ENCODE data around the gene PAF1.

Gene PAF1

DNA sequence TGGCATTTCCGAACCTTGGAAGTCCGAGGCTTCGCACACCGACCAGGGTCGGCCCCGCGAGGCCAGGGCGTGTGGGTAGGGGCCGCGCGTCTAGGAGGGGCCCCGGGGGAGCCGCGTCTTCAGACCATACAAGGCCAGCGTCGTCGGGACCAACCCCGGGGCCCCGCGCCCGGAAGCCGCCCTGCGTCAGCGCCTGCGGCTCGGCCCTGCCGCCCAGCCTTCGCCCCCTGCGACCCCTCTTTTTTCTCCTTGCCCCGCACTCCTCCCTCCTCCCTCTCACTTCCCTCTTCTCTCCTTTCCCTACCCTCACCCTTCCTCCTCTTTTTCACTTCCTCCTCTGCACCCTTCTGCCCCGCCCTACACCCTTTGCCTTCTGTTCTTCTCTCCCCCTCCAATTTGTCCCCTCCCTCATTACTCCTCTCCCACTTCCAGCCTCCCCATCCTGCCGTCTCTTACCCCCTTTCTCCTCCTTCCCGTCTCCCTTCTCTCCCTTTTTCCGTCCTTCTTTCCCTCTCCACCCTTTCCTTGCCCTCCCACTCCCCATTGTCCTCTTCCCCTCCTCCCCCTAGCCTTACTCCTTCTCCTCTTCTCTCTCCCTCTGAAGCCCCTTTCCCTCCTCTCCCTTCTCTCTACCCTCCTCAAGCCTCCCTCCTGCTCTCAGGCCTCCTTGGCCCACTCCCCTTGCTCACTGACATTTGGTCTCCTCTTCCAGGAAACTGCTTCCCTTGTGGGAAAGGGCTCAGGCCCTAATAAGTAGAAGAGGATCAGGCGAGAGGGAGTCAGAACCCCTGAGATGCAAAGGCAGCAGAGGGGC is 19.3 kb upstream of the PAF1 start:
- WGBS (ENCODE audit: insufficient coverage, insufficient read length), result 100% methylated on average over 1 of the region's 35 CpGs
- no peak for DNase-seq (ENCODE audit: low read depth, low spot score)
- H3K27ac ChIP-seq (ENCODE audit: low read length), result no peak overlapping the region
- H3K36me3 ChIP-seq (ENCODE audit: control insufficient read depth, insufficient read depth, low read length), result no peaks in the 10 kb centered on the region
- peaks cover 16% of the 10 kb centered on the region for H3K4me1 ChIP-seq (ENCODE audit: control insufficient read depth, insufficient read depth, low read length)
- no peaks in the 10 kb centered on the region for H3K9me3 ChIP-seq (ENCODE audit: control insufficient read depth, insufficient read depth, low read length)
- H3K4me3 ChIP-seq (ENCODE audit: low read length), result peak overlapping the region; percentile 62
- no peaks in the 10 kb centered on the region for H3K27me3 ChIP-seq (ENCODE audit: control insufficient read depth, insufficient read depth, low read length)

DNA sequence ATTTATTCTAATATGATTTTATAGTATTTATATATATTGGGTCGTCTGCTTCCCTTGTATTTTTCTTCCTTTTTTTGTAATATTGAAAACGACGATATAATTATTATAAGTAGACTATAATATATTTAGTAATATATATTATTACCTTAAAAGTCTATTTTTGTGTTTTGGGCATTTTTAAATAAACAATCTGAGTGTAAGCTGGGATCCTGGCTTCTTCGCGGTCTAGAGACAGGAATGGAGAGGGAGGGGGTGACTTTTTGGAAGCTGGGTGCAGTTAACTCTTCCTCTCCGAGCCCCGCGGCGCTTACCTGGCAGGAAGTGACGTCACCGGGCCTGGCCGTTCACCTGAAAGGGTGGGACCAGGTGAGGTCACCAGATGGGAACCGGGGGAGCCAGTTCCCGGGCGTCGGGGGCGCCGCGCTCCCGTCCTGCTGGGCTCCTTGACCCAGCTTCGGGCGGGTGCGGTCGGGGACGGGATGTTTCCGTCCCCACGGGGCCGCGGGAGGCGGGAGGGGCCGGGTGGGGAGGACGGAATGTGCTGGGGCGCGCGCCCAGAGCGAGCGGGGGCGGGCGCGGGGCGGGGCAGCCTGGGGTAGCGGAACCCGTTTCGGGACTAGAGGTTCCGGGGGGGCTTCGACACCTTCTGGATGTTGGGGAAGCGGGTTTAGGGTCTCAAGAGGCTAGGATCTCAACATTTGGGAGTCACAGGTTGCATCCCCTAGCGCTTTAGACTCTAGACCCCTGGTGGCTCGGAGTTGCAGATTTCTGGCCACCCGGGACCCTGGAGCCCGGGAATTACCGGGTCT is 18.5 kb upstream of the PAF1 start:
- Histone ChIP-seq H3K4me1 (ENCODE audit: control insufficient read depth, insufficient read depth, low read length) (peaks cover 16% of the 10 kb centered on the region), H3K4me3 (ENCODE audit: low read length) (peak overlapping the region; percentile 62), H3K27me3 (ENCODE audit: control insufficient read depth, insufficient read depth, low read length) (no peaks in the 10 kb centered on the region), H3K27ac (ENCODE audit: low read length) (no peak overlapping the region), H3K36me3 (ENCODE audit: control insufficient read depth, insufficient read depth, low read length) (no peaks in the 10 kb centered on the region), H3K9me3 (ENCODE audit: control insufficient read depth, insufficient read depth, low read length) (no peaks in the 10 kb centered on the region)
- no peak for DNase-seq (ENCODE audit: low read depth, low spot score)
- WGBS (ENCODE audit: insufficient coverage, insufficient read length), result no CpG with 5 or more reads among the region's 52 CpGs

DNA sequence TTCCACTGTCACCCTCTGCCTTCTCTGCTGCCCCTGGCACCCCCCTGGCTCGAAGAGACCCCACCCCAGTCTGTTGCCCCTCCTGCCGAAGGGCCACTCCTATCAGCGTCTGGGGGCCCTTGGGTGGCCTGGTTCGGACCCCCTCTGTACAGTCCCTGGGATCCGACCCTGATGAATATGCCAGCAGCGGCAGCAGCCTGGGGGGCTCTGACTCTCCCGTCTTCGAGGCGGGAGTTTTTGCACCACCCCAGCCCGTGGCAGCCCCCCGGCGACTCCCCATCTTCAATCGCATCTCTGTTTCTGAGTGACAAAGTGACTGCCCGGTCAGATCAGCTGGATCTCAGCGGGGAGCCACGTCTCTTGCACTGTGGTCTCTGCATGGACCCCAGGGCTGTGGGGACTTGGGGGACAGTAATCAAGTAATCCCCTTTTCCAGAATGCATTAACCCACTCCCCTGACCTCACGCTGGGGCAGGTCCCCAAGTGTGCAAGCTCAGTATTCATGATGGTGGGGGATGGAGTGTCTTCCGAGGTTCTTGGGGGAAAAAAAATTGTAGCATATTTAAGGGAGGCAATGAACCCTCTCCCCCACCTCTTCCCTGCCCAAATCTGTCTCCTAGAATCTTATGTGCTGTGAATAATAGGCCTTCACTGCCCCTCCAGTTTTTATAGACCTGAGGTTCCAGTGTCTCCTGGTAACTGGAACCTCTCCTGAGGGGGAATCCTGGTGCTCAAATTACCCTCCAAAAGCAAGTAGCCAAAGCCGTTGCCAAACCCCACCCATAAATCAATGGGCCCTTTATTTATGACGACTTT is 17.7 kb upstream of the PAF1 start:
- Histone ChIP-seq H3K4me1 (ENCODE audit: control insufficient read depth, insufficient read depth, low read length) (peaks cover 13% of the 10 kb centered on the region), H3K9me3 (ENCODE audit: control insufficient read depth, insufficient read depth, low read length) (no peaks in the 10 kb centered on the region), H3K36me3 (ENCODE audit: control insufficient read depth, insufficient read depth, low read length) (no peaks in the 10 kb centered on the region), H3K4me3 (ENCODE audit: low read length) (no peak overlapping the region), H3K27ac (ENCODE audit: low read length) (no peak overlapping the region), H3K27me3 (ENCODE audit: control insufficient read depth, insufficient read depth, low read length) (no peaks in the 10 kb centered on the region)
- no CpG with 5 or more reads among the region's 20 CpGs for WGBS (ENCODE audit: insufficient coverage, insufficient read length)
- DNase-seq (ENCODE audit: low read depth, low spot score), result no peak

GRCh38 chr19:39407660-39408391 is 16.9 kb upstream of the PAF1 start:
- Histone ChIP-seq H3K4me1 (ENCODE audit: control insufficient read depth, insufficient read depth, low read length) (peaks cover 13% of the 10 kb centered on the region), H3K27me3 (ENCODE audit: control insufficient read depth, insufficient read depth, low read length) (no peaks in the 10 kb centered on the region), H3K9me3 (ENCODE audit: control insufficient read depth, insufficient read depth, low read length) (no peaks in the 10 kb centered on the region), H3K4me3 (ENCODE audit: low read length) (peak overlapping the region; percentile 56; the same call in 1 of the 2 replicates), H3K36me3 (ENCODE audit: control insufficient read depth, insufficient read depth, low read length) (no peaks in the 10 kb centered on the region), H3K27ac (ENCODE audit: low read length) (no peak overlapping the region)
- WGBS (ENCODE audit: insufficient coverage, insufficient read length), result no CpG with 5 or more reads among the region's 40 CpGs
- no peak for DNase-seq (ENCODE audit: low read depth, low spot score)

GRCh38 chr19:39407410-39407659 is 16.4 kb upstream of the PAF1 start:
- WGBS (ENCODE audit: insufficient coverage, insufficient read length), result no CpG with 5 or more reads among the region's 14 CpGs
- Histone ChIP-seq H3K4me3 (ENCODE audit: low read length) (peak overlapping the region; percentile 56), H3K9me3 (ENCODE audit: control insufficient read depth, insufficient read depth, low read length) (no peaks in the 10 kb centered on the region), H3K4me1 (ENCODE audit: control insufficient read depth, insufficient read depth, low read length) (peaks cover 13% of the 10 kb centered on the region), H3K36me3 (ENCODE audit: control insufficient read depth, insufficient read depth, low read length) (no peaks in the 10 kb centered on the region), H3K27me3 (ENCODE audit: control insufficient read depth, insufficient read depth, low read length) (no peaks in the 10 kb centered on the region), H3K27ac (ENCODE audit: low read length) (no peak overlapping the region)
- DNase-seq (ENCODE audit: low read depth, low spot score), result no peak

DNA sequence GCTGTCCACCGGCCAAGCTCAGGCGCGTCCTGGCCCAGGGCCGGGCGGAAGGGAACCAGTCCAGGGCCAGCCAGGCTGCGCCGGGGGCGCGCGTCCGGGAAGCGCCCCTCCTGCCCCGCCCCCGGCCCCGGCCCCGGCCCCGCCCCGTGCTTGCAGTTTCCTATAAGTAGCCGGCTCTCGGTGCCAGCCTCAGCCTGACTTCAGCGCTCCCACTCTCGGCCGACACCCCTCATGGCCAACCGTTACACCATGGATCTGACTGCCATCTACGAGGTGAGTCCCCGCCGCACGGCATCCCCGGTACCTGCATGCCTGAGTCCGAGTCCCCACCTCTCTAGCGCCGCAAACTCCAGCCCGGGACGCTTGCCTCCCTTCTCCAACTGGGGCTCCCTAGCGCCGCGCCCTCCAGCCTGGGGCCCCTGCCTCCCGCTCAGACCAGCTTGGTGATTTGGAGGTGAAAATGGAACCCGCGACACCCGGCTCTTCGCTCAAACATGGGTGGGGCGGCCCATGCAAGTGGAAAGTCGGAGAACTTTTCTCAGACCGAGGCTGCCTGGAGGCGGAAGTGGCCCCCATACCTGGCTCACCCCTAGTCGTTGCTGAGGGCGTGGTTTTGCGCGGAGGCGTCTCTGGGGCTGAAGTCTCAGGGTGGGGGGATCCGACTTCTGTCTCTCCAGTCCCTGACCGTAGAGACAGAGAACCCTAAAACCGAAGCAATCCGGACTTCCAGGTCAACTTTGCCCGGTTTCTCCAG is 15.9 kb upstream of the PAF1 start, which contains the start of gene ZFP36:
ZFP36 (plus strand) TSS at position 192 of the 754 bp plus-strand sequence; CDS start at position 250, 58 bp downstream.
- H3K27me3 ChIP-seq (ENCODE audit: control insufficient read depth, insufficient read depth, low read length), result no peaks in the 10 kb centered on the region
- no CpG with 5 or more reads among the region's 56 CpGs for WGBS (ENCODE audit: insufficient coverage, insufficient read length)
- DNase-seq (ENCODE audit: low read depth, low spot score), result no peak
- no peaks in the 10 kb centered on the region for H3K9me3 ChIP-seq (ENCODE audit: control insufficient read depth, insufficient read depth, low read length)
- no peaks in the 10 kb centered on the region for H3K36me3 ChIP-seq (ENCODE audit: control insufficient read depth, insufficient read depth, low read length)
- peaks cover 18% of the 10 kb centered on the region for H3K4me1 ChIP-seq (ENCODE audit: control insufficient read depth, insufficient read depth, low read length)
- H3K27ac ChIP-seq (ENCODE audit: low read length), result no peak within 1 kb of the TSS
- peak within 1 kb of the TSS; percentile 56 for H3K4me3 ChIP-seq (ENCODE audit: low read length)

- WGBS (ENCODE audit: insufficient coverage, insufficient read length), result no CpG with 5 or more reads among the region's 22 CpGs
- Histone ChIP-seq H3K4me3 (ENCODE audit: low read length) (peak overlapping the region; percentile 56; the same call in 1 of the 2 replicates), H3K27ac (ENCODE audit: low read length) (no peak overlapping the region), H3K9me3 (ENCODE audit: control insufficient read depth, insufficient read depth, low read length) (no peaks in the 10 kb centered on the region), H3K4me1 (ENCODE audit: control insufficient read depth, insufficient read depth, low read length) (peaks cover 15% of the 10 kb centered on the region), H3K36me3 (ENCODE audit: control insufficient read depth, insufficient read depth, low read length) (no peaks in the 10 kb centered on the region), H3K27me3 (ENCODE audit: control insufficient read depth, insufficient read depth, low read length) (no peaks in the 10 kb centered on the region)
- DNase-seq (ENCODE audit: low read depth, low spot score), result no peak
These were observed 15.2 kb upstream of the PAF1 start for GRCh38 chr19:39405958-39406655.

DNA sequence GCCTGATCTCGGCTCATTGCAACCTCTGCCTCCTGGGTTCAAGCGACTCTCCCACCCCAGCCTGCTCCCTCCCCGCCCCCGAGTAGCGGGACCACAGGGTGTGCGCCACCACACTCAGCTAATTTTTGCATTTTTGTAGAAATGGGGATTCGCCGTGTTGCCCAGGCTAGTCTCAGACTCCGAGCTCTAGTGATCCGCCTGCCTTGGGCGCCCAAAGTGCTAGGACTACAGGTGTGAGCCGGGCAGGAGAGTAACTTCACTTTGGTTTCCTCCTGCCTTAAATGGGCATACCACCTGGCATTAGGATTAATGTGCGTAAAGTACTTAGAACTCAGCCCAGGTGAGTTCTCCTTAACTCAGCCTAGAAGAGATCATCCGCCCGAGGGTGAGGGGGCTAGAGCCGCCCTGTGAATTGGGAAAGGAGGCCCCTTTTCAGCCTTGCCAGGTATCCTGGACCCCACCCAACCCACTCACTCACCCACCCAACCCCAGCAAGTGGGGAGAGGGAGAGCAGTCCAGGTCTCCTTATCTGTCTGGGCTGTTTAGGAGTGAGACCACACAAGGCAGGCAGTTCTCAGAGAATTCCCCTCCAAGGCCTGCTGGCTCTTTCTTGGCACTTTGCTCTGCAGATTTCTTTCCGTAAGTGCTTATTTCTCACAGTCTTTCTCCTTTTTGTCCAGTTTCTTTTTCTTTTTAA is 14.5 kb upstream of the PAF1 start:
- DNase-seq (ENCODE audit: low read depth, low spot score), result no peak
- Histone ChIP-seq H3K36me3 (ENCODE audit: control insufficient read depth, insufficient read depth, low read length) (no peaks in the 10 kb centered on the region), H3K27me3 (ENCODE audit: control insufficient read depth, insufficient read depth, low read length) (no peaks in the 10 kb centered on the region), H3K4me3 (ENCODE audit: low read length) (no peak overlapping the region), H3K4me1 (ENCODE audit: control insufficient read depth, insufficient read depth, low read length) (peaks cover 13% of the 10 kb centered on the region), H3K27ac (ENCODE audit: low read length) (no peak overlapping the region), H3K9me3 (ENCODE audit: control insufficient read depth, insufficient read depth, low read length) (no peaks in the 10 kb centered on the region)
- no CpG with 5 or more reads among the region's 17 CpGs for WGBS (ENCODE audit: insufficient coverage, insufficient read length)
